Tibial nerve (tissue), 4 donors: ENCODE results near the gene ALKBH4.

Source experiments
- CTCF ChIP-seq, 5 experiments: fragments of 200-600 bp in 3 of 5; fragments of 450-650 bp in 2 of 5; sonication (generic) in 3 of 5; IDR thresholded peaks; one replicate each; pipeline ENCODE4 v1.5.1; 2016 to 2019; ENCODE audit warnings: antibody characterized with exemption in 5 of 5, mild to moderate bottlenecking in 3 of 5, moderate library complexity in 2 of 5
- EP300 ChIP-seq, 2 donors: sonication (generic); formaldehyde crosslinking; IDR thresholded peaks; one replicate each; pipeline ENCODE4 v1.6.1; 2017; ENCODE audit warnings: antibody characterized with exemption in 2 of 2, mild to moderate bottlenecking in 1 of 2
- POLR2A ChIP-seq, 2 donors: fragments of 450-650 bp; IDR thresholded peaks; one replicate each; pipeline ENCODE4 v1.6.1; 2017; ENCODE audit warnings: antibody characterized with exemption in 2 of 2, mild to moderate bottlenecking in 2 of 2, moderate library complexity in 2 of 2

DNA sequence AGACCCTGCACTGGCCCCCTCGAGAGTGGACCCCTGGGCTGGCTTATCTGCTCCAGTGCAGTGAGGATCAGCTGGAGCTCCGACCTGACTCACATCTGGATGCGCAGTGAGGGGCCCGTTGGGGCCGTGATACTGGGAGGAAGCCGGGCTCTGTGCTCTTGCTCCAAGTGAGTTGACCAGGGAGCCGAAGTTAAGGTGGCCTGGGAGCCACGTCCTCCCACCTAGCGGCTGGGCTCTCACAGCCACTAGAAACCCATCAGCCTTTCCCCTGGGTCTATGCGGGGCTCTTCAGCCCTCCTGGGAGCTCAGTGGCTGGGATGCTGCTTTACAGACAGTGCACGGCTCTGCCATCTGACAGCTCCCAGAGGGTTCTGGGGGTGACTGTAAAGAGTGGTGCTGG lies 9.1 kb downstream of the ALKBH4 start:
- TF ChIP-seq CTCF (IDR thresholded peaks at IDR 0.05), result no peak
- TF ChIP-seq POLR2A (IDR thresholded peaks at IDR 0.05), result no peak
- no peak for TF ChIP-seq EP300 (IDR thresholded peaks at IDR 0.05)
